NCI-H1105 (cell line): ENCODE data around the gene PPP6R2.

Experiments used
- DNase-seq: peaks from one replicate; lab custom pipeline; 2025; lab: John Stamatoyannopoulos, UW

The PPP6R2 gene

DNA sequence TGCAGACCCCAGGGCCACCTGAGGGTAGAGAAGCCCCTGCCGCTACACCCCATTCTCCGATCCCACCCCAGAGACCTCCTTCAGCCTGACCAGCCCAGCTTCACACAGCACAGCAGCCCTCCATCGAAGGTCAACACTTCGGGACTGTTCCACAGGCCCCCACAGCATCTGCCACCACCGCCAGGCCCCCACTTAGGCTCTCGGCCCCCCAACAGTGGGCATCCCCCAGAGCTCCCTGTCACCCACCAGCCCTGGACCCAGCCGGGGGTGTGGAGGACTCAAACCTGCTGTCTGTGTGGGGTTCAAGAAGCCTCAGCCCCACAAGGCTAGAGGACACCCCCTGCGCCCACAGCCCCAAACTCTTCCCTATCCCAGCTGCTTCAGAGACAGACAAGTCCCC, 125.5 kb downstream of the PPP6R2 start:
- no peak for DNase-seq

DNA sequence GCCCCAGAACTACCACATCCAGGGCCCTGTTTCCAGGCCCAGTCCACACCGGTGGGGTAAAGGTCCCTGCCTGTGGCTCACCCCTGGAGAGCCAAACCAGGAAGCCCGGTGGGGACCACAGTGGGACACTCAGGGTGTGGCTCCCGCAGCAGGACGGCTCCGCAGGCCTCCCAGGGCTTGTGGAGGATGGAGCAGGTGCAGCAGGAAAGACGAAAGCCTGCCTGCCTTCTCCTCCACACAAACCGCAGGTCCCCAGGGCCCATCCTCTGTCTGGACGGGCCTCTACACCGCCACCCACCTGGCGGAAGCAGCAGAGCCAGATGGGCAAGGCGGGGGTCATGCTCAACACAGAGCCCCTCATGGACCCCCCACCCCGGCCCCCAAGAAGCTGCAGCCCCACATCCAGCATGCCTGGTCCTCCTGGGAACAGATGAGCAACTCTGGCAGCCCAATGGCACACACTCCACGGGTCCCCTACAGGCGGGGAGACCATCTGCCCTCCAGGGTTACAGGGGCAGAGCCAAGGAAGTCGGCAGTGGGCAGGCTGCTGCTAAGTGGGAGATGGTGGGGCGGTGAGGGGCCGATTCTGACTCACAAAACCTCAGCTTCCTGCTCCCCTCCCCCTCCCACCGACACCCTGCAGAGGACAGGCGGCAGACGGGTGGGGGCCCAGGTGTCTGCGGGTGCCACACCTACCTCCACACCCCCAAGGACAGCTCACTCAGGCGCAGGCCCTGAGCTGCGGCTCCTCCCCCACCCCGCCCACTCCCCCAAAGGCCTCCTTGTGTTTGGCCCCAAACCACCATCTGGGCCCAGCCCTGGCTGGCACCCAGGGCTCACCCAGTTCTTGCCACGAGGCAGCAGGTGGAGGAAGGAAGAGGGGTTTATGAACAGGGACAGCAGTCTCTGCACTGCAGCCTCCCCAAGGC, 126.5 kb downstream of the PPP6R2 start:
- DNase-seq: no peak

DNA sequence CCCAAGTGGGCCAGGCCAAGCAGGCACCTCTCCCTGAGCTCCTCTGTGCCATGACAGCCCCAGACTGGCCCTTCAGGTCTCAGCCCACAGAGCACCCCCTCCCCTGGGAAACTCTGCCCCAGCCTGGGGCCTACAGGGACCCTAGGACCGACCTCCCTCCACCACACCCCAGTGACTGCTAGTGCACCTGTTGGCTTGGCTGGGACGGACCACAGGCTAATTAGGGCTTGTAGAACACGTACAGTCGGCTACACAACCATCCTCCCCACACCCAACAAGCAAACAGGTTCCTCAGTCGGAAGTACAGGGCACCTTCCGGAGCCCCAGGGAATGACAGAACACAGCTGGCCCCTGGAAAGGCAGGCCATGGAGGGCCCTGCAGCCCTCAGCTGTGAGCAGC, 127.4 kb downstream of the PPP6R2 start:
- DNase-seq: no peak

DNA sequence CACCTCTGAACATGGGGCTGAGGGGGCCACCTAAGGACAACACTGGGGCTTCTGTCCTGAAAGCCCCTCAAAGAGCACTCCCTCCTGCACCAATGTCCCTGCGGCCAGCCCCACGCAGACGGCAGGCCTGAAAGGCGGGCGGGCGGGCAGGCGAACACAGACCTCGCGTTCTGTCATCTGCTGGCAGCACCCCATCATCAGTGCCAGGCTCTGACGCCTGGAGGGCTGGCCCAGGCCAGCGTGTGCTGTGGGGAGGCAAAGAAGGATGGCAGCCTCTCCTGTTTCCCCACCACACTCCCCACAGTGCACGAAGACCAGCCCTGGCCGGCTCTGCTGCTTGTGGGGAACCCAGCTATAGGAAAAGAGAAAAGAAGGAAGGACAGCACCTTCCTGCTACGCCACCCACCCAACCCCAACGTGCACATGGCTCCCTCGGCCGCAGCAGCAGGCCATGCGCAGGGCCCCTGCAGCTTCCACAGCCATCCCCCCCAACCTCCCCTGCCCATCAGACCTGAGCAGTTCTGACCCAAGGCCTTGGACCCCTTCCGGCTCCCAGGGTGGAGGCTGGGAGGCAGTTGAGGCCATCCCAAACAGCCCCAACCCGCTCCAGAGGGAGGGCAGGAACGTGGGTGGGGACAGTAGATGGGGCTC, 128.2 kb downstream of the PPP6R2 start:
- DNase-seq: no peak

DNA sequence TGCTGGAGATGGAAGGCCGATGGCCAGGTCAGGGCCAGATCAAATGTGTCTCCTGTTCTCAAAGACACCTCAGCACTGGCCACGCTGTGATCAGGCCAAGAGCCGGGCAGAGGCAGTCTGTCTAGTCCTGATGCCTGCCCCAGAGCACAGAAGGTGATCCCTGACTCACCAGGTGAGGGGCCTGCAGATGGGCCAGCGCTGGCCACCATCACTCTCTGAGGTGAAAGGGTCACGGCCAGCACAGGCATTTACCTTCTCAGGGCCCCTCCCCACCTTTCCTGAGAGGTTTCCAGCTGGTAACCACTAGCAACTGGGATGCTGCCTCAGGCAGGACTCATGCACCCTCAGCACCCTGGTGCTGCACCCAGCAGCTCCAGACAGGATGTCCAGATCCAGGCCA, 128.8 kb downstream of the PPP6R2 start:
- DNase-seq: no peak

DNA sequence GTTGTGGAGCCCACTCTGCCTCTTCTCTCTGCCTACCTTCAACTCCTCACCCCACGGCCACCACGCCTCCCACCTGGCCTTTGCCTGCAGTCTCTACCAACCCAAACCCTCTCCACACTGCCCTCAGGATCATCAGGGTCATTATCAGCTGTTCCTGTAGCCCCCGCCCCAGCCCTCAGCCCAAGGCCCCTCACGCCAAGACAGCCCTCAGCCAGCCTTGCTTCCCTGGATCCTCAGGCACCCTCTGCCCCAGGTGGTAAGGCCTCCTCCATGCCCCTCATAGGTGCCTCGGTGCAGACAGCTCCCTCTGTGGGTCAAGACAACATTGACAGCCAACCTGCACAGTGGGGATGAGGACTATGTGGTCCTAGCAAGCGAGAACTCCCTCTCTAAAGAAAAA, 130.0 kb downstream of the PPP6R2 start:
- no peak for DNase-seq

DNA sequence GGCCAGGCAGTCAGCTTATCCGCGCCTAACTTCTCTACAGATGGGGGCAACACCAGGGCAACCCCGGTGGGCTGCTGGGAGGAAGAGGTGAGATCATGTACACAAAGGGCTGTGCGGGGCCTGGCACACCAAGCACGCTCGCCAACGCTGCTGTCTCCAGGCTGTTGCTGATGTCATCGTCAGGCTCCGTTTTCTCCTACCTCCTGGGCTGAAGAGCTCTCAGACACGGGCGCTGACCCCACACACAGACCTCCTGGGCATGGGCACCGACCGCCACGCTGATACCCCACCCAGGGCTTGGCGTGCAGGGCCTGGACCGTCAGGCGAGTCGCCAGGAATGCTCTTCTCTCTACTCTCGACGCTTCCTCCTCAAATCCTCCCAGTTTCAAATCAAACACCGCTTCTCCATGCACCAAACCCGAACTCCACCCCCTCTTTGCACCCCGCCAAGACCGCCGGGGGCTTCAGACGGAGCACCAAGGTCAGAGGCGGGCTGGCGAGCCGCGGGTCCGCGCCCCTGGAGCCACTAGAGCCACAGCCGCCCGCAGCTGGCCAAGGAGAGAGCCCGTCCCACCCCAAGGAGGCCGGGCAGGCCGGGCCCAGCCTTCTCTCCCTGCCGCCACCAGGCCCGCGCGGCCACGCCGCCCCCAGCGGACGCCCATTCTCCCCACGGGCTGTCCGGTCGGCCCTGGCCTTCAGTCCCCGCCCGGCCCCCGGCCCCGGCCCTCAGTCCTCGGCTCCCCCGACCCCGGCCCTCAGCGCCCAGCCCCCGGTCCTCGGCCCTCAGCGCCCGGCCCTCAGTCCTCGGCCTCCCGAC, 130.9 kb downstream of the PPP6R2 start:
- DNase-seq: no peak

DNA sequence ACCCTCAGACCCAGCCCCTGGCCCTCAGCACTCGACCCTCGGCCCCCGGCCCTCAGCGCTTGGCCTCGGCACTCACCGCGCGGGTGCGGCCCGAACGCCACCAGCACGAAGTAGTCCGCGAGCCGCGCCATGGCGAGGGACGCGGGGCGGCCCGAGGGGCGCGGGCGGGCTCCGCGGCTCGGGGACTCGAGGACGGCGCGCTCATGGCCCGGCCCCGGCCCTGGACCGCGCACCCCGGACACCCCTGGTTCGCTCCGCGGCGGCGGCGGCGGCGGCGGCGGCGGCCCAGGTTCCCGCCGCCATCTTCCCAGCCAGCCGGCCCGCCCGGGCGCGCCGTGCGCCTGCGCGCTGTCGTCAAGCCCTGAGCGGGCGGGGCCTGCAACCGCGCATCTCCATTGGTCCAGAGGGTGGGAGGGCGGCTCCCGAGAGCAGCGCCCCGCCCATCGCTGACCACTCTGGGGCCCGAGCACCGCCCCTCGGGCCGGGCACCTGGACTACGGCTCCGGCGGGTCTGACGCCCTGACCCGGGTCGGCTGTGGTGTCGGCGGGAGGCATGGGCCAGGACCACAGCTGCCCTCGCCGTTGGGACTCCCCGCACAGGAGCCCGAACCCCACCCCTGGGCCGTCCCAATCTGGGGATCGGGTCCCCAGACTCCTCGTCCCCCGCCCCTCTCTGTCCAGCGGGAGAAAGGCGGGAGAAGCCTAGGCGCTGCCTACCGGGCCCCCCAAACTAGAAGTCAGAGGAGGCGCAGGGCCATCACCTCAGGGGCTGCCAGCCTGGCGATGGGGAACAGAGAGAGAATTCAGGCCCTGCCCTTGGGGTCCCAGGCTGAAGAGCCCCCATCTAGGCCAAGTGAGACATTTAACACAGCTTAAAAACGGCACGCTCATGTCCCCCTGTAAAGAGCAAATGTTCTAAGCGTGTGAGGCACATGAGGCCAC, 131.9 kb downstream of the PPP6R2 start, which contains the start of gene SBF1:
Gene SBF1 (minus strand): TSS at position 326 of the 942 bp plus-strand sequence. CDS start 195 bp downstream, at position 131.
- DNase-seq: peak; percentile 83

DNA sequence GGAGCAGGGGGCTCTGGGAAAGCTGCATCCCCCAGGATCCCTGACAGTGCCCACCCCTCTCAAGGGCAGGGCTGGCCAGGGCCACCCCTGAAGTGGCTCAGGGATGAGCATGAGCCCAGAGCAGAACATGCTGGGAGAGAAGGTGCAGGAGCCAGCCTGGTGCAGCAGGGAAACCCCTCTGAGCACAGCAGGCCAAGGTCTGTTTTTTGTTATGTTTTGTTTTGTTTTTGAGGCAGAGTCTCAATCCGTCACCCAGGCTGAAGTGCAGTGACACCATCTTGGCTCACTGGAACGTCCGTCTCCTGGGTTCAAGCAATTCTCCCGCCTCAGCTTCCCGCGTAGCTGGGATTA, 132.5 kb downstream of the PPP6R2 start:
- DNase-seq: no peak

DNA sequence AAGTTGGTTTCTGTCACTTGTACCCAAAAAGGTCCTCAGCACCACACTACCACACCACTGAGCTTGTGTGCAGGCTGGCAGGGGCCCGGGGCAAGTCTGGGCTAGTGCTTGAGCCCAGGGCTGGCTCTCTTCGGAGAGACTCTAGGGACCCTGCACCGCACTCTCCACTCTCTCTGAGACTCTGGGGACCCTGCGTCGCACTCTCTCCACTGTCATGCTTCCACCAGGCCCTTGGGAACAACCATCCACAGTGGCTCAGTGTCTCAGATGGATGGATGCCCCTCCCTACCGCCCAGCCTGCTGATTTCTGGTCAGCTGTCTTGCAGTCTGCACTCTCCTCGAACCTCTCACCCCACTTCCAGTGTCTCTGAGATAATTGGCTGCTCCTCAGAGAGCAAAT, 133.7 kb downstream of the PPP6R2 start:
- no peak for DNase-seq

DNA sequence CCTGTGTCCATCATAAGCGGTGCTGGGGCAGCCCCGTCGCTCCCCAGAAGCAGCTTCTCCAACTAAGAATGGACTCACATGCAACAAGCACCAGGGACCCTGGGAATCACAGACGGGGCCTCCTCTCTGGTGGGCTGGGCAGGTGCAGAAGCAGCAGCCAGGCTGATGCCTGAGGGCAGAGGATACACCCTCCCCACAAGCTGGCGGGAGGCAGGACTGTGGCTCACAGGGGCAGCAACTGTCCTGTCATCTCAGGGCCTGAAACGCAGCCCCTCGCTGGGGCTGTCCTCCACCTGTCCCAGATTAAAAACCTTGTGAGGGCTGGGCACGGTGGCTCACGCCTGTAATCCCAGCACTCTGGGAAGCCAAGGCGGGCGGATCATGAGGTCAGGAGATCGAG, 134.8 kb downstream of the PPP6R2 start:
- no peak for DNase-seq

DNA sequence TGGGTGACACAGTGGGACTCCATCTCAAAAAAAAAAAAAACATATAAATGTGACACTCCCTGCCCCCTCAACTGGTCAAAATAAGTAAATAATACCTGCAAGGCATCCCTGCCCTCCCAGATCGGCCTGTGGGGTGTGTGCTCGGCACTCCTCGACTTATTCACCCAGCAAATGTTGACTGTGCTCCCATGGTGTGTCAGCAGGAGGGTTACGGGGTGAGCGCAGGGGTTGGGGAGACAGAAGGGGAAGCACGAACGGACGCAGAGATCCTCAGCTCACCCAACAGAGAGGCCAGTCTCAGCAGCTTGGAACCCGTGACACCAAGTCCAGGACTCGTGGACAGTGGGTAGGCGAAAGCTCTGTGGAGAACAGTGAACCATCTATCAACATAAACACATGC, 136.6 kb downstream of the PPP6R2 start:
- no peak for DNase-seq

DNA sequence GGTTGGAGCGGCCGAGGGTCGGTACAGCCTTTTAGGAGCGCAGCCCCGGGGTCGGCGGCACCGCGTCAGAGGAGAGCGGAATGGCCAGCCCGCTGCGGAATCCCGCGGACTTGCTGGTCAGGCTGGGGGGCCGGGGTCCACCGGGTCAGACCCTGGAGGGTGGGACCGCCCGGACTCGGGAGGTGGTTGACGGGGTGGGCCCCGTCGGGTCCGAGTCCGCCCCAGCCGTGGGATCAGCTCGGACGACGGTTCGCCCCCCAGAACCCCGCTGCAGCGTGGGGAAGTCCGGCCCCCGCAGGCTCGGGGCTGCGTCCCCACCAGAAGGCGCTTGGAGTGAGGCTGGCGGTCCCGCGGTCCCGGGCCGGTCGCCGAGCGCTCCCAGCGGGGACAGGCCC, 137.9 kb downstream of the PPP6R2 start:
- DNase-seq: no peak

DNA sequence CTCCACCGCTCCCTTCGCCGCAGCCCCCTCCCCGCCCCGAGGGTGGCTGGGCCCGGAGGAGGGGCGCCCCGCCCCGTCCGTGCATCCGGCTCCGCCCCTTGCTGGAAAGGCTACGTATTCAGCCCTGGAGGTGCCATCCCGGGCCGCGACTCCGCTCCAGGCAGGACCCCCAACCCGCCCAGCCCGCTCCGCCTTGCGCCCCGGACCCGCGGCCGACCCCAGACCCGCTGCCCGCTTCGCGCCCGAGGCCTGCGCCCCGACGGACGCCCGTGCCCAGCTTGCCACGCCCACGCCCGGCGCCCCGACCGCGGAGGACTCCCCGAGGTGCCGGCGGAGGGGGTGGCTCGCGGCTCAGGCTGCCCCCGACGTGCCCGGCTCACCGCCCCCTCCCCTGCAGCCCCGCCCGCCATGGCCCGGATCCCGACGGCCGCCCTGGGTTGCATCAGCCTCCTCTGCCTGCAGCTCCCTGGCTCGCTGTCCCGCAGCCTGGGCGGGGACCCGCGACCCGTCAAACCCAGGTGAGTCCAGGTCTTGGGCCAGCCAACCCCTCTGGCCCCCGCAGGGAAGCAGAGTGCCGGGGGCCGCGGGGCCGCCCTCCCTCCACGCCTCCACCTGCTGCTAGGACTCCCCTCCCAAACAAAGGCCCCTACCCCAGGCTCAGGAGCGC, 138.4 kb downstream of the PPP6R2 start, which contains the start of gene ADM2:
Gene ADM2 (plus strand): TSS at position 104 of the 667 bp plus-strand sequence. CDS start 305 bp downstream, at position 409.
- no peak for DNase-seq

DNA sequence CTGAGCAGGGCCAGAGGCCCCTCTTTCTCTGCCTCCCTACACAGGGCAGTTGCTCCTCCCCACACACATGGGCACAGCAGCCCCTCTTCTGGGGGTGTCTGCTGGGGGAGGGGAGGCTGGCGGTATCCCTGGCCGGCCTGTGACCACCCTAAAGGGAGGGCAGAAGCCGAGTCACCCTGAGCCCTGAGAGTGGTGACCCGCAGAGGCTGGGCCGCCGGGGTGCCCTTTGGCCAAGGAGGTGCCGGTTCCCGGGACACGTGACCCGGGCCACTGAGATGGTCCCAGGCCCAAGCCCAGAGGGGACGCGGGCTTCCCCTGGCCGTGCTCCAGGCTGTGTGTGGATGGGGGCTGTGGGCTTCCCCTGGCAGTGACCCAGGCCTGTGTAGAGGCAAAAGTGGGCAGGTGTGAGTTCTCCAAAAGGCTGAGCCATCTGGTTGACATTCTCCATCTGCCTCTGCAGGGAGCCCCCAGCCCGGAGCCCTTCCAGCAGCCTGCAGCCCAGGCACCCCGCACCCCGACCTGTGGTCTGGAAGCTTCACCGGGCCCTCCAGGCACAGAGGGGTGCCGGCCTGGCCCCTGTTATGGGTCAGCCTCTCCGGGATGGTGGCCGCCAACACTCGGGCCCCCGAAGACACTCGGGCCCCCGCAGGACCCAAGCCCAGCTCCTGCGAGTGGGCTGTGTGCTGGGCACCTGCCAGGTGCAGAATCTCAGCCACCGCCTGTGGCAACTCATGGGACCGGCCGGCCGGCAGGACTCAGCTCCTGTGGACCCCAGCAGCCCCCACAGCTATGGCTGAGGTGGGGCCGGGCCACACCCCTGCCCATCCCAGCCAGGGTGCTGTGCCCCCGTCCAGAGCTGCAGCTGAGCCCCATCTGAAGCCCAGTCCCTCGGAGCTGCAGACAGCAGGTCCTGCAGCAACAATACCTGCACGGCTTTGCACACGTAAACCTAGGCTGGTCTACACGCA, 139.3 kb downstream of the PPP6R2 start:
- DNase-seq: peak; percentile 20

DNA sequence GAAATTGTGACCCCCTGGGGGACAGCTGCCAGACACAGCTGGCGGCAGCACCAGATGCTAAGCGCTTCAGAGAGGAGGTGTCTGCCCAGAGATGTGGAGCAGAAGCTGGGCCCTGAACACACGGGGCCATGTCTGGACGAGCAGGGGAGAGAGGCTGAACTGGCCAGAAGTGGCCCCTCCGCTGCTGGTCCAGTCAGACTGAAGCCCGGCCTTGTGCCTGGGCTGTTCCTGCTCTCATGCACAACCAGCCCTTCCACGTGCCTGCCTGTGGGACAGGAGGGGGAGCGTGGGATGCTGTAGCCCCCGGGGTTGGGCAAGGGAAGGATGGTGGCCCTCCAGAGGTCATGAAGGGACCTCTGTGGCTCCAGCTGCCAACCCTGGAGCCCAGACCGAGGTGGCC, 140.0 kb downstream of the PPP6R2 start:
- no peak for DNase-seq

DNA sequence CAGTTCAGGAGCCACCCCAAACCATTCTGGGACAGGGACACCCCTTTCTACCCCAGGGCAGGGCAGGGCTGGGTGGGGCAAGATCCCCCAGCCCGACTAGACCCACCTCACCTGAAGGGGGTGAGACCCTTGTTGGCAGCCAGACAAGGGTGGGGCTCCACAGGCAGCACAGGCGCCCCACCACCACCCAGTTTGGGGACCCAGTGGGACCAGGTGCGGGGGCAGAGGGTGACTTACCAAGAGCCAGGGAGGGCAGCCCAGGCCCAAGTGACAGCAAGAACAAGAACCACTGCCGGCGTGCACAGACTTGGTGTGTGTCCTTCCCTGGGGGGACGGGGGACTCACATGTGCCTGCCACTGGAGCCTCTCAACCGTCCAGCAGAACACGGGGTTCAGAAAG, 140.4 kb downstream of the PPP6R2 start:
- no peak for DNase-seq

DNA sequence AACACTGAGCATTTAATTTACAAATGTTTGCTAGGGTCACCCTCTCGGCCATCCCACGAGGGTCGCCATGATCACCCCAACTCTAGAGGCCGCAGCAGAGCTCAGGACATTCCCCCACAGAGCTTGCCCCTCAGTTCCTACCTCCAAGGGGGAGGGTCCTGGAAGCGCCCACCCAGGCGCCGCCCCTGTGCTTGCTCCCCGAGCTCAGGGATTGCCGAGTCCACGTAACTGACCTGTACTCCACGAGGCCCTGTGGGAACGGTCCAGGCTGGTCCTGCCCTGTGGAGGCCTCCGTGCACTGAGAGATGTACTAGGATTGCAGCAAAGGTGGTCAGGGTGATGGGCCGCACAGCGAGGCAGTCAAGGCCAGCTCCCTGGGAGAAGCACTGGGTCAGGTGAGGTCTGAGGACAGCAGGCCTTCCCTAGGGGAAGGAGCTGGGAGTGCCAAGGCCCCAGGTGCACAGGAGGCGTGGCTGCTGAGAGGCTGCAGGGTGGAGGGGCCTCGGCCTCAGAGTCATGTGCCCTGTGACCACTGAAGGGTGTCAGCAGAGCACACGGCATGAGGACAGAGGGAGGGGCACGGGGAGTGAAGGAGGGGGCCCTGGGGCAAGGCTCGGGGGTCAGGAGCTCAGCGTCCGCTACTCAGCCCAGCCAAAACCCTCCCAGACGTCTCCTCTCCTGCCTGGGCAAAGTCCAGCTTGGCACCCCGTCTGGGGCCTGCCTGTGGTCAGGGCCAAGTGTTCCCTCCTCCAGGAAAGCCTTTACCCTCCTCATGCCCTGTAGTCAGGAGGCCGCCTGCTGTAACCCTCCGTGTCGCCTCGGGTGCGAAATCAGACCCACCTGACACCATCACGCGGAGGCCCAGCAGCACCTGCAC, 141.1 kb downstream of the PPP6R2 start:
- no peak for DNase-seq
